Sigmoid colon (tissue), 7 donors: Measurements from ENCODE around the gene G6PD. TPM values are rescaled to one million over a fixed set of nuclear protein-coding genes. Genes with fewer than 3 reads are reported as not detected.
A peak's percentile ranks its signal among the peaks of the same experiment; 100 is the strongest.

Experiments used
- DNase-seq: peaks from one replicate; pipeline ENCODE4 v3.0.0-alpha.2; 2019
- H3K27ac ChIP-seq, 4 donors: fragments of 200-600 bp; sonication (generic); one replicate each; pipeline ENCODE4 v1.5.1; 2016 to 2019; ENCODE audit warnings: mild to moderate bottlenecking in 1 of 4
- H3K27me3 ChIP-seq, 3 donors: fragments of 200-600 bp; sonication (generic); one replicate each; pipeline ENCODE4 v1.5.1; 2019; ENCODE audit warnings: mild to moderate bottlenecking in 1 of 3
- H3K36me3 ChIP-seq, 4 donors: fragments of 200-600 bp; sonication (generic); one replicate each; pipeline ENCODE4 v1.5.1; 2016 to 2019
- H3K4me1 ChIP-seq, 4 donors: fragments of 200-600 bp; sonication (generic); one replicate each; pipeline ENCODE4 v1.5.1; 2017 to 2019
- H3K4me3 ChIP-seq, 4 donors: fragments of 200-600 bp; sonication (generic); one replicate each; pipeline ENCODE4 v1.5.1; 2017 to 2019; ENCODE audit warnings: mild to moderate bottlenecking in 2 of 4, moderate library complexity in 1 of 4
- H3K9me3 ChIP-seq, 4 donors: fragments of 200-600 bp in 3 of 4; sonication (generic) in 3 of 4; one replicate each; pipeline versions ENCODE4 v1.5.1 to v1.6.1; 2013 to 2019
- EP300 ChIP-seq, 4 donors: sonication (generic); formaldehyde crosslinking; IDR thresholded peaks; one replicate each; pipeline ENCODE4 v1.6.1; 2017; ENCODE audit warnings: antibody characterized with exemption in 4 of 4
- POLR2A ChIP-seq, 2 donors: fragments of 450-650 bp; IDR thresholded peaks; one replicate each; pipeline ENCODE4 v1.6.1; 2016; ENCODE audit warnings: antibody characterized with exemption in 2 of 2, mild to moderate bottlenecking in 2 of 2, moderate library complexity in 2 of 2
- POLR2AphosphoS5 ChIP-seq, 4 donors: sonication (generic); formaldehyde crosslinking; IDR thresholded peaks; one replicate each; pipeline ENCODE4 v1.6.1; 2017; ENCODE audit warnings: antibody characterized with exemption in 4 of 4
- WGBS, 2 donors: extraction: QIAGEN DNeasy Blood & Tissue Kit; methylation state at CpG; one replicate each; pipeline ENCODE4 v1.1.7; 2013; 5-methylcytosine and 5-hydroxymethylcytosine counted together
- intact Hi-C: fragments of 100-400 bp; cut with DNase I; formaldehyde crosslinking; loops from one replicate; pipeline ENCODE4 v1.15.1; 2023
- polyA plus RNA-seq, 3 donors: library from polyadenylated mRNA; stranded (reverse); fragments of 200-250 nt; gene quantifications; one replicate each; pipeline ENCODE4 v1.2.3, GENCODE V29; 2013
- small RNA-seq, 3 donors: library from RNA; depleted of rRNA; stranded (forward); fragments of <200 nt; gene quantifications; one replicate each; pipeline ENCODE3, GENCODE V24; 2016
- total RNA-seq, 4 donors: library from RNA; depleted of rRNA; stranded (reverse); fragments of >200 nt; gene quantifications; one replicate each; pipeline ENCODE4 v1.1.0, GENCODE V29; 2016
- TF ChIP-seq, protein P1 (sequence below), 4 experiments: fragments of 450-650 bp in 3 of 4; fragments of 200-600 bp in 1 of 4; IDR thresholded peaks; one replicate each; pipeline ENCODE4 v1.5.1; 2016 to 2019; ENCODE audit warnings: antibody characterized with exemption in 4 of 4, mild to moderate bottlenecking in 3 of 4, moderate library complexity in 2 of 4
- donor health status: healthy with polysubstance abuse.
- donor health status: Bipolar disorder and iron deficiency.
- donor health status: healthy.

Gene G6PD
- total and polyA plus RNA-seq, 7 donors: 9.0 to 34.6 (median 18.2) TPM

- TF ChIP-seq POLR2A (IDR thresholded peaks at IDR 0.05) (no peak), EP300 (IDR thresholded peaks at IDR 0.05) (no peak)
- intact Hi-C loops: loop anchor here (5.0 kb wide), 3 partner anchors 47 to 87 kb away; partner anchors contain the start of genes GDI1 and RPL10
- Histone ChIP-seq H3K27me3 (no peaks in the 10 kb centered on the region), H3K9me3 (no peaks in the 10 kb centered on the region), H3K4me3 (no peak overlapping the region), H3K36me3 (peaks cover 0 to 12% (median 0%) of the 10 kb centered on the region in 4 donors), H3K27ac (peak overlapping the region in 1 of 4 donors; percentile 90), H3K4me1 (peaks cover 0 to 30% (median 22%) of the 10 kb centered on the region in 4 donors)
- 76 to 86% methylated on average over 16 of the region's 16 CpGs for WGBS, 2 donors
- DNase-seq: peak; percentile 62
Observed at GRCh38 chrX:154484255-154485149, 62.1 kb downstream of the G6PD start.

DNA sequence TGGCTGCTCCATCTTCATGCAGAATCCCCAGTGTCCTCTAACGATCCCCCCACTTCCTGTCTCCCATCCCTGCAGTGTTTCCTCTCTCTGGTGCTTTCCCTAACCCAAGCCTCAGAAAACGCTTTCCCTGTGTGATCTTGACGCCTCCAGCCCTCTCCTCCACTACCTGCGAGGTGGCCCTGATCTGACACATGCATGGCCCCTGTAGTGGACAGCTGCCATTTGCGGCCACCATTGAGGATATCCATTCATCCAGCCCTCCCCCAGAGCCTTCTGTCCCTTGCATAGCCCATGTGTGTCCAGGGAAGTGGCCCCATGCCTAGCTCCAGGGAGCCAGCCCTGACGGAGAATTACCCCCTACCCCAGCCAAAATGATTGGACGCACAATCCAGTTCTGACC, 63.3 kb downstream of the G6PD start:
- no peaks in the 10 kb centered on the region for H3K9me3 ChIP-seq
- no peak overlapping the region for H3K27ac ChIP-seq
- H3K4me1 ChIP-seq: peaks cover 0 to 24% (median 18%) of the 10 kb centered on the region in 4 donors
- intact Hi-C loops: no loop called here
- no peak for TF ChIP-seq EP300 (IDR thresholded peaks at IDR 0.05)
- no peak for TF ChIP-seq POLR2AphosphoS5 (IDR thresholded peaks at IDR 0.05)
- no peaks in the 10 kb centered on the region for H3K27me3 ChIP-seq
- WGBS, 2 donors: 82 to 84% methylated on average over 7 of the region's 7 CpGs
- peaks cover 0 to 12% (median 0%) of the 10 kb centered on the region in 4 donors for H3K36me3 ChIP-seq
- H3K4me3 ChIP-seq: no peak overlapping the region
- DNase-seq: no peak

- Histone ChIP-seq H3K4me3 (no peak overlapping the region), H3K27ac (no peak overlapping the region), H3K27me3 (no peaks in the 10 kb centered on the region), H3K36me3 (peaks cover 0 to 12% (median 0%) of the 10 kb centered on the region in 4 donors), H3K9me3 (no peaks in the 10 kb centered on the region), H3K4me1 (peaks cover 0 to 29% (median 20%) of the 10 kb centered on the region in 4 donors)
- no peak for DNase-seq
- 78 to 84% methylated on average over 7 of the region's 7 CpGs for WGBS, 2 donors
- intact Hi-C loops: no loop called here
- TF ChIP-seq EP300 (IDR thresholded peaks at IDR 0.05): no peak
- TF ChIP-seq POLR2A (IDR thresholded peaks at IDR 0.05): no peak
- no peak for TF ChIP-seq POLR2AphosphoS5 (IDR thresholded peaks at IDR 0.05)
- TF ChIP-seq, protein P1, sequence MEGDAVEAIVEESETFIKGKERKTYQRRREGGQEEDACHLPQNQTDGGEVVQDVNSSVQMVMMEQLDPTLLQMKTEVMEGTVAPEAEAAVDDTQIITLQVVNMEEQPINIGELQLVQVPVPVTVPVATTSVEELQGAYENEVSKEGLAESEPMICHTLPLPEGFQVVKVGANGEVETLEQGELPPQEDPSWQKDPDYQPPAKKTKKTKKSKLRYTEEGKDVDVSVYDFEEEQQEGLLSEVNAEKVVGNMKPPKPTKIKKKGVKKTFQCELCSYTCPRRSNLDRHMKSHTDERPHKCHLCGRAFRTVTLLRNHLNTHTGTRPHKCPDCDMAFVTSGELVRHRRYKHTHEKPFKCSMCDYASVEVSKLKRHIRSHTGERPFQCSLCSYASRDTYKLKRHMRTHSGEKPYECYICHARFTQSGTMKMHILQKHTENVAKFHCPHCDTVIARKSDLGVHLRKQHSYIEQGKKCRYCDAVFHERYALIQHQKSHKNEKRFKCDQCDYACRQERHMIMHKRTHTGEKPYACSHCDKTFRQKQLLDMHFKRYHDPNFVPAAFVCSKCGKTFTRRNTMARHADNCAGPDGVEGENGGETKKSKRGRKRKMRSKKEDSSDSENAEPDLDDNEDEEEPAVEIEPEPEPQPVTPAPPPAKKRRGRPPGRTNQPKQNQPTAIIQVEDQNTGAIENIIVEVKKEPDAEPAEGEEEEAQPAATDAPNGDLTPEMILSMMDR (IDR thresholded peaks at IDR 0.05): no peak
Observed at GRCh38 chrX:154482786-154483185, 63.9 kb downstream of the G6PD start.

GRCh38 chrX:154481911-154482601, 64.6 kb downstream of the G6PD start:
- intact Hi-C loops: no loop called here
- Histone ChIP-seq H3K27me3 (no peaks in the 10 kb centered on the region), H3K4me3 (no peak overlapping the region), H3K4me1 (peaks cover 0 to 26% (median 18%) of the 10 kb centered on the region in 4 donors), H3K27ac (no peak overlapping the region), H3K9me3 (no peaks in the 10 kb centered on the region), H3K36me3 (peaks cover 0 to 12% (median 0%) of the 10 kb centered on the region in 4 donors)
- DNase-seq: no peak
- WGBS, 2 donors: 85 to 86% methylated on average over 14 of the region's 14 CpGs
- no peak for TF ChIP-seq EP300 (IDR thresholded peaks at IDR 0.05)
- TF ChIP-seq, protein P1 (IDR thresholded peaks at IDR 0.05): no peak
- TF ChIP-seq POLR2AphosphoS5 (IDR thresholded peaks at IDR 0.05): no peak
- TF ChIP-seq POLR2A (IDR thresholded peaks at IDR 0.05): no peak

Small RNA genes lying within 50 kb of the gene (small RNA-seq; reads per million reads assigned to genes)
- gene RN7SL697P: 0 reads per million in 3 donors

Other genes starting within 250 kb of the G6PD start
- gene FLNA, start 172.2 kb downstream of the G6PD start, total RNA-seq: 1,000 to 10,000 TPM; 2,494 to 9,435 (median 5,341) TPM
- 100 to 1,000 TPM in 1 of 3 donors, 10 to 100 TPM in 2; 27.0 to 442 (median 42.0) TPM for gene FLNA, start 172.2 kb downstream of the G6PD start, polyA plus RNA-seq
- gene EMD, start 167.6 kb downstream of the G6PD start, total RNA-seq: 10 to 100 TPM; 44.3 to 66.8 (median 48.6) TPM
- 10 to 100 TPM; 40.7 to 87.9 (median 42.6) TPM for gene EMD, start 167.6 kb downstream of the G6PD start, polyA plus RNA-seq
- 1,000 to 10,000 TPM; 3,138 to 8,651 (median 6,770) TPM for gene RPL10, start 148.5 kb downstream of the G6PD start, total RNA-seq
- gene RPL10, start 148.5 kb downstream of the G6PD start, polyA plus RNA-seq: 1,000 to 10,000 TPM; 4,760 to 8,094 (median 5,003) TPM
- gene DNASE1L1, start 137.6 kb downstream of the G6PD start, total RNA-seq: 10 to 100 TPM; 10.9 to 21.8 (median 16.6) TPM
- 10 to 100 TPM; 15.5 to 25.7 (median 17.4) TPM for gene DNASE1L1, start 137.6 kb downstream of the G6PD start, polyA plus RNA-seq
- gene TAFAZZIN, start 135.3 kb downstream of the G6PD start, total RNA-seq: 10 to 100 TPM; 35.7 to 58.2 (median 36.6) TPM
- gene TAFAZZIN, start 135.3 kb downstream of the G6PD start, polyA plus RNA-seq: 10 to 100 TPM in 1 of 3 donors, 1 to 10 TPM in 2; 8.4 to 48.0 (median 9.2) TPM
- gene ATP6AP1, start 118.2 kb downstream of the G6PD start, total RNA-seq: 10 to 100 TPM; 16.5 to 54.6 (median 27.0) TPM
- 10 to 100 TPM; 18.6 to 87.7 (median 39.1) TPM for gene ATP6AP1, start 118.2 kb downstream of the G6PD start, polyA plus RNA-seq
- 100 to 1,000 TPM in 1 of 4 donors, 10 to 100 TPM in 3; 71.7 to 101 (median 86.1) TPM for gene GDI1, start 109.7 kb downstream of the G6PD start, total RNA-seq
- gene GDI1, start 109.7 kb downstream of the G6PD start, polyA plus RNA-seq: 10 to 100 TPM; 50.9 to 75.4 (median 51.1) TPM
- 10 to 100 TPM; 40.5 to 78.1 (median 48.7) TPM for gene FAM50A, start 102.7 kb downstream of the G6PD start, total RNA-seq
- gene FAM50A, start 102.7 kb downstream of the G6PD start, polyA plus RNA-seq: 10 to 100 TPM; 61.9 to 85.1 (median 85.1) TPM
- 10 to 100 TPM in 1 of 4 donors, 1 to 10 TPM in 3; 3.1 to 12.7 (median 5.9) TPM for gene PLXNA3, start 88.6 kb downstream of the G6PD start, total RNA-seq
- gene PLXNA3, start 88.6 kb downstream of the G6PD start, polyA plus RNA-seq: 10 to 100 TPM in 1 of 3 donors, 1 to 10 TPM in 2; 4.2 to 22.9 (median 8.6) TPM
- gene LAGE3, start 67.6 kb downstream of the G6PD start, total RNA-seq: 10 to 100 TPM; 15.5 to 32.7 (median 22.4) TPM
- 10 to 100 TPM; 12.7 to 25.4 (median 21.6) TPM for gene LAGE3, start 67.6 kb downstream of the G6PD start, polyA plus RNA-seq
- 10 to 100 TPM; 31.6 to 51.0 (median 44.1) TPM for gene UBL4A, start 60.2 kb downstream of the G6PD start, total RNA-seq
- 10 to 100 TPM; 36.5 to 44.4 (median 36.5) TPM for gene UBL4A, start 60.2 kb downstream of the G6PD start, polyA plus RNA-seq
- gene SLC10A3, start 56.2 kb downstream of the G6PD start, total RNA-seq: 10 to 100 TPM; 17.5 to 28.8 (median 20.7) TPM
- gene SLC10A3, start 56.2 kb downstream of the G6PD start, polyA plus RNA-seq: 10 to 100 TPM; 12.9 to 22.6 (median 18.0) TPM
- gene FAM3A, start 30.6 kb downstream of the G6PD start, total RNA-seq: 10 to 100 TPM; 30.7 to 49.0 (median 40.6) TPM
- gene FAM3A, start 30.6 kb downstream of the G6PD start, polyA plus RNA-seq: 10 to 100 TPM; 49.7 to 64.9 (median 57.1) TPM
- 10 to 100 TPM in 3 of 4 donors, 1 to 10 TPM in 1; 9.2 to 27.4 (median 13.3) TPM for gene IKBKG, start 774 bp upstream of the G6PD start, total RNA-seq
- gene IKBKG, start 774 bp upstream of the G6PD start, polyA plus RNA-seq: 10 to 100 TPM; 13.2 to 28.9 (median 17.8) TPM
- gene CTAG1A, start 38.3 kb upstream of the G6PD start, total RNA-seq: under 1 TPM in 1 of 4 donors, not detected in 3; 0.54 TPM
- gene CTAG1A, start 38.3 kb upstream of the G6PD start, polyA plus RNA-seq: not detected
- gene CTAG1B, start 72.4 kb upstream of the G6PD start, total RNA-seq: not detected
- not detected for gene CTAG1B, start 72.4 kb upstream of the G6PD start, polyA plus RNA-seq
- not detected for gene CTAG2, start 106.7 kb upstream of the G6PD start, total RNA-seq
- 1 to 10 TPM in 1 of 3 donors, not detected in 2; 3.0 TPM for gene CTAG2, start 106.7 kb upstream of the G6PD start, polyA plus RNA-seq
- 1 to 10 TPM; 2.0 to 5.5 (median 4.1) TPM for gene GAB3, start 204.2 kb upstream of the G6PD start, total RNA-seq
- gene GAB3, start 204.2 kb upstream of the G6PD start, polyA plus RNA-seq: 1 to 10 TPM in 1 of 3 donors, under 1 TPM in 2; 0.46 to 2.5 (median 0.60) TPM
- 10 to 100 TPM; 18.2 to 38.8 (median 19.2) TPM for gene DKC1, start 216.0 kb upstream of the G6PD start, total RNA-seq
- gene DKC1, start 216.0 kb upstream of the G6PD start, polyA plus RNA-seq: 10 to 100 TPM; 19.7 to 47.5 (median 24.0) TPM